GM18858 (cell line): ENCODE data around the gene LONP2.
"Not testable (repeated sequence)": the region's sequence is repeated elsewhere in the genome, so short reads cannot be mapped to it uniquely, and the experiment has no call there.

Experiments used
- ATAC-seq: cut with Tn5 transposase; IDR thresholded peaks from one replicate; pipeline ENCODE4 v1.9.1; 2021; ENCODE audit not compliant: unreplicated experiment

Gene LONP2

GRCh38 chr16:48287239-48287638 is 43.1 kb downstream of the LONP2 start:
- ATAC-seq = no peak

- no peak for ATAC-seq
Measured at GRCh38 chr16:48291303-48291702, 47.2 kb downstream of the LONP2 start.

- ATAC-seq = no peak
Measured at GRCh38 chr16:48291754-48292153, 47.7 kb downstream of the LONP2 start.

GRCh38 chr16:48292452-48292851 is 48.4 kb downstream of the LONP2 start:
- ATAC-seq = no peak

- ATAC-seq = no peak
Measured at GRCh38 chr16:48294724-48295123, 50.6 kb downstream of the LONP2 start.

- ATAC-seq = no peak
Measured at GRCh38 chr16:48295488-48296281, 51.6 kb downstream of the LONP2 start.

- ATAC-seq = no peak
Measured at GRCh38 chr16:48299471-48299870, 55.4 kb downstream of the LONP2 start.

GRCh38 chr16:48300391-48300856 is 56.3 kb downstream of the LONP2 start:
- ATAC-seq = no peak

- ATAC-seq = no peak
Measured at GRCh38 chr16:48308535-48308934, 64.4 kb downstream of the LONP2 start.

- ATAC-seq = no peak
Measured at GRCh38 chr16:48310908-48311641, 67.0 kb downstream of the LONP2 start.

GRCh38 chr16:48313905-48314304 is 69.8 kb downstream of the LONP2 start:
- not testable (repeated sequence) for ATAC-seq

GRCh38 chr16:48317026-48317425 is 72.9 kb downstream of the LONP2 start:
- no peak for ATAC-seq

- no peak for ATAC-seq
Measured at GRCh38 chr16:48317614-48318315, 73.7 kb downstream of the LONP2 start.

- ATAC-seq = no peak
Measured at GRCh38 chr16:48318630-48319029, 74.5 kb downstream of the LONP2 start.

GRCh38 chr16:48321317-48322036 is 77.4 kb downstream of the LONP2 start:
- ATAC-seq = no peak

GRCh38 chr16:48323783-48324775 is 80.0 kb downstream of the LONP2 start:
- ATAC-seq = no peak

- no peak for ATAC-seq
Measured at GRCh38 chr16:48326915-48327314, 82.8 kb downstream of the LONP2 start.

GRCh38 chr16:48329138-48329537 is 85.0 kb downstream of the LONP2 start:
- ATAC-seq = no peak

GRCh38 chr16:48330189-48330840 is 86.2 kb downstream of the LONP2 start:
- ATAC-seq = no peak
